Melanocyte of skin (primary cell): ENCODE data around the gene HDAC5. TPM values are rescaled to one million over a fixed set of nuclear protein-coding genes. Genes with fewer than 3 reads are reported as not detected.

ENCODE experiments used
- small RNA-seq, 2 donors: library from RNA; depleted of rRNA; stranded (forward); fragments of <200 nt; gene quantifications; one replicate each; pipeline ENCODE3, GENCODE V24; 2012
- total RNA-seq, 2 donors: library from RNA; depleted of rRNA; stranded (reverse); fragments of >200 nt; gene quantifications; 2 replicates each; pipeline ENCODE4 v1.2.3, GENCODE V29; 2012

The HDAC5 gene
- 1 to 10 TPM; 7.2 to 10.0 TPM for total RNA-seq

DNA sequence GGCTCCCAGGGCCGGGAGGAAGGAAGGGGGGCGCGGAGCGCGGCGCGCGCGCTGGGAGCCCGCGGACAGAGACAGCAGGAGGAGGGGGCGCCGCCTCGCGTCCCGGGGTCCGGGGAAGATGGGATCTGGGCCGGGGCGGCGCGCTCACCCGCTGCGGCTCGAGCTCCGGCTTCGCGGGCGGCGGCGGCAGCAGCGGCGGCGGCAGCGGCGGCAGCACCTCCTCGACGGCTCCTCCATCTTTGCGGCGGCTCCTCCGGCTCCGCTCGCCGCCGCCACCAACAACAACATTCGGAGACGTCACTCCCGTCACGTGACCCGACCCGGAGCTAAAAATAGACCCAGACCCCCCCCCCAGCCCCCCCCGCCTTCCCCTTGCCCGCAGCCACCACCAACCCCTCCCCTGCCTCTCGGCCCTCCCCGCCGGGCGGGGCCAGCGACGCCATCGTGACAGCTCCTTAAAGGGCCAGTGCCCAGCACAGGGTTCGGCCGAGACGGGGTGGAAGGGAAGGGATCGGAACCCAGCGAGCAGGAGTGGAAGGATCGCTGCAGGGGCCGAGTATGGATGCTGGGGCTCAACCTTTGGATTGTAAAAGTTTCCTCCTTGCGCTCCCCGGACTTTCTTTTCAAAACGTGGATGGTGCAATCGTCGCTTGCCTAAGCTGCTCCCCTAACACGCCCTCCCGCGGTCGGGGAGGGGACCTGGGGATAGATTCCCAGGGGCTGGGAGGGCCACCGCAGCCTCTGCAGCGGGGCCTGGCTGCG, at the start of gene HDAC5:
HDAC5 (minus strand) TSS at position 286 of the 762 bp plus-strand sequence. CDS start 6,126 bp downstream, outside the sequence.

DNA sequence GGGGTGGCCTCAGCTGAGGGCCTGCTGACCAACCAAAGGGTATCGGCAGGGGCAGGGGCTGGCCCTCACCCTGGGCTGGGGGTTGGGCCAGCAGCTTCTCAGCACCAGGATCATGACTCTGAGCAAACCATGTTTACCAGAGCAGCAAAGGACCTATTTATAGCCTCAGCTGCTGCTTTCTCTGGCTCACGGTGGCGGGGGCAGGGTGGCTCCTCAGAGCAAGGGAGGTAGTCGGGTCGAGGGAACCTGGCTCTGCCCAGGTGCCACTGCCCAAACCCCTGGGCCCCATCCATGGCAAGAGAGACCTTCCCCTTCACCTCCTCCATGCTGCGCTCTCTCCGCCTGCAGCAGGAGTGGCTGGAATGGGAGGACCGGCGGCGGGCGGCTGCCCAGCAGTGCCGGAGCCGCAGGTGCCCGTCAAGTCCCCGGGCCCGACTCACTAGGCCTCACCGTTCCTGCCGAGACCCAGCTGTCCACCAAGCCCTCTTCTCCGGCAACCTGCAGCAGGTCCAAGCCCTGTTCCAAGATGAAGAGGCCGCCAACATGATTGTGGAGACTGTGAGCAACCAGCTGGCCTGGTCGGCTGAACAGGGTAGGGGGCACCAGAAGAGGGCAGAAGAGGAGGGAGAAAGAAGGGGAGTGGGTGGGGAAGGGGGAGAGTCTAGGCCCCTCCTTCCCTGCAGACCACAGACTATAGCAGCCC, 47.2 kb upstream of the HDAC5 start, which contains the start of gene ASB16:
ASB16 (plus strand) TSS at position 206 of the 703 bp plus-strand sequence; CDS start at position 292, 86 bp downstream.

DNA sequence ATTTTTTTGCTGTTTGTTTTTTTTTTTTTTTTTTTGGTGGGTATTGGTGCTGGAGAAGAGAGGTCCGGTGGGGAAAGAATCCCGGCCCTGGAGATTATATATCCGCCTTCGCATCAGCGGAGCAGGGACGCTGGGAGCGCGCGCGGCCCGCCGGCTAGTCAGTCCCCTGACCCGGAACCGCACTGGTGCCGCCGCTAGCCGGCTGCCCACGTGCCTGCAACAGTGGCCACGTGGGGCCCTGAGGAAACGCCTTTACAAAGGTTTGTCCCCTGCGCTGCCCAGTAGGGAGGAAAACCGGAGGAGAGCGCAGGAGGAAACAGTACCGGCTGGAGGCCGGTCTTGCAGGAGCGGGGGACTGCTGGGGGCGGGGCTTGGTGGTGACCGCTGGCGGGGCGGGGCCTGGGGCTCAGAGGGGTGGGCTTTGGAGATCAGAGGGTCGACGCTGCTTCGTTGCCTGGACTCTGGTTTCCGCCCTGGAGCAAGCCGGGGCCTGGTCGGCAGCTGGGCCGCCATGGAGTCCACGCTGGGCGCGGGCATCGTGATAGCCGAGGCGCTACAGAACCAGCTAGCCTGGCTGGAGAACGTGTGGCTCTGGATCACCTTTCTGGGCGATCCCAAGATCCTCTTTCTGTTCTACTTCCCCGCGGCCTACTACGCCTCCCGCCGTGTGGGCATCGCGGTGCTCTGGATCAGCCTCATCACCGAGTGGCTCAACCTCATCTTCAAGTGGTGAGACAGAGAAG, 52.8 kb downstream of the HDAC5 start, which contains the start of gene G6PC3:
G6PC3 (plus strand) TSS at position 281 of the 743 bp plus-strand sequence; CDS start at position 512, 231 bp downstream.

DNA sequence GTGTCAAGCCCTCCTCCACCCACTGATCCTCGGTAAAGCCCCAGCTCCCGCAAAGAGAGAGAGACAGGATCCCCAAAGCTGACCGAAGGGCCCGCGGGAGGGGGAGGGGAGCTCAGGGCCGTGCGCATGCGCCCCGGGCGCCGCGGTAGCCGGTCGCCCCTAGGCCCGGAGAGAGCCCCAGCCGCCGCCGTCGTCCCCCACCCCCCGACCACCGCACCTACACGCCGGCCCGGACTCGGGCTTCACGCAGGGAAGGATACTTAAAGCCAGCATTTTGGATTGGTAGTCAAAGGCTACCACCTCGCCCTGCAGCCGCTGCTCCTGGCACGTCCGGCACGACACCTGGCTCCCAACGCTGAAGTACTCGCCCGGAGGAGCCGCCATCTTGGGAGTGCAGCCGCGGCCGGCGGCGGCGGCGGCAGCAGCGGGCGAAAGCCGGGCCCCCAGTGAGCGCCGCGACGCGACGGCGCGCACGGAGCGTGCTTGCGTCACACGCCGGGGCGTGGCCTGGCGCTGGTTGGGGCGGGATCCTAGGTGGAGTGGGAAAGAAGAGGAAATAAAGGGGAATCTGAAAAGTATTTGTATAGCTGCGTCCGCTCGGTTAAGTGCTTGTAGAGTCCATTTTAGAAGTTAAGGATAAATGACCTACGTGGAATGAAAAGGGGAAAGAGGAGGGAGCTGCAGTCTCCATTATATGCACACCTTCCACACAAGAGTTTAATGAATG, 57.1 kb downstream of the HDAC5 start, which contains the start of gene LSM12:
LSM12 (minus strand) TSS at position 468 of the 727 bp plus-strand sequence; CDS start at position 384, 84 bp downstream.

Small RNA genes lying within 50 kb of the gene (small RNA-seq; reads per million reads assigned to genes)
- gene RNU6-131P, result 0 reads per million in 2 donors

Other genes starting within 250 kb of the HDAC5 start
- gene MPP2, start 216.1 kb downstream of the HDAC5 start, total RNA-seq, result 1 to 10 TPM in 1 of 2 donors, under 1 TPM in 1; 0.34 to 1.7 TPM
- not detected for gene PPY, start 181.2 kb downstream of the HDAC5 start, total RNA-seq
- not detected for gene PYY, start 169.7 kb downstream of the HDAC5 start, total RNA-seq
- gene NAGS, start 119.0 kb downstream of the HDAC5 start, total RNA-seq, result 1 to 10 TPM in 1 of 2 donors, under 1 TPM in 1; 0.34 to 1.3 TPM
- gene TMEM101, start 108.7 kb downstream of the HDAC5 start, total RNA-seq, result 10 to 100 TPM; 43.7 to 54.9 TPM
- gene LSM12, start 57.0 kb downstream of the HDAC5 start, total RNA-seq, result 10 to 100 TPM; 37.5 to 65.6 TPM
- gene G6PC3, start 52.9 kb downstream of the HDAC5 start, total RNA-seq, result 10 to 100 TPM; 45.3 to 47.8 TPM
- gene HROB, start 18.3 kb upstream of the HDAC5 start, total RNA-seq, result 1 to 10 TPM; 4.8 to 7.0 TPM
- gene ASB16, start 47.1 kb upstream of the HDAC5 start, total RNA-seq, result not detected
- gene TMUB2, start 63.3 kb upstream of the HDAC5 start, total RNA-seq, result 10 to 100 TPM; 20.6 to 23.0 TPM
- gene ATXN7L3, start 76.2 kb upstream of the HDAC5 start, total RNA-seq, result 10 to 100 TPM; 26.8 to 30.0 TPM
- gene UBTF, start 96.0 kb upstream of the HDAC5 start, total RNA-seq, result 10 to 100 TPM; 27.5 to 34.0 TPM
- gene SLC4A1, start 144.5 kb upstream of the HDAC5 start, total RNA-seq, result not detected
- gene RUNDC3A, start 185.0 kb upstream of the HDAC5 start, total RNA-seq, result under 1 TPM; 0.33 to 0.34 TPM
- gene SLC25A39, start 201.2 kb upstream of the HDAC5 start, total RNA-seq, result 10 to 100 TPM; 82.9 to 94.2 TPM
- gene GRN, start 221.7 kb upstream of the HDAC5 start, total RNA-seq, result 100 to 1,000 TPM; 350 to 378 TPM
- gene FAM171A2, start 240.2 kb upstream of the HDAC5 start, total RNA-seq, result 1 to 10 TPM; 2.1 to 2.7 TPM